ENCODE data around the gene C16orf90.
"Not testable (repeated sequence)": the region's sequence is repeated elsewhere in the genome, so short reads cannot be mapped to it uniquely, and the experiment has no call there.

C16orf90 gene

GRCh38 chr16:3534126-3534525 lies 38.8 kb upstream of the C16orf90 start:
- TF ChIP-seq, protein P1, sequence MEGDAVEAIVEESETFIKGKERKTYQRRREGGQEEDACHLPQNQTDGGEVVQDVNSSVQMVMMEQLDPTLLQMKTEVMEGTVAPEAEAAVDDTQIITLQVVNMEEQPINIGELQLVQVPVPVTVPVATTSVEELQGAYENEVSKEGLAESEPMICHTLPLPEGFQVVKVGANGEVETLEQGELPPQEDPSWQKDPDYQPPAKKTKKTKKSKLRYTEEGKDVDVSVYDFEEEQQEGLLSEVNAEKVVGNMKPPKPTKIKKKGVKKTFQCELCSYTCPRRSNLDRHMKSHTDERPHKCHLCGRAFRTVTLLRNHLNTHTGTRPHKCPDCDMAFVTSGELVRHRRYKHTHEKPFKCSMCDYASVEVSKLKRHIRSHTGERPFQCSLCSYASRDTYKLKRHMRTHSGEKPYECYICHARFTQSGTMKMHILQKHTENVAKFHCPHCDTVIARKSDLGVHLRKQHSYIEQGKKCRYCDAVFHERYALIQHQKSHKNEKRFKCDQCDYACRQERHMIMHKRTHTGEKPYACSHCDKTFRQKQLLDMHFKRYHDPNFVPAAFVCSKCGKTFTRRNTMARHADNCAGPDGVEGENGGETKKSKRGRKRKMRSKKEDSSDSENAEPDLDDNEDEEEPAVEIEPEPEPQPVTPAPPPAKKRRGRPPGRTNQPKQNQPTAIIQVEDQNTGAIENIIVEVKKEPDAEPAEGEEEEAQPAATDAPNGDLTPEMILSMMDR (IDR thresholded peaks at IDR 0.05): no peak
- Histone ChIP-seq H3K4me3 (no peak overlapping the region), H3K27ac (no peak overlapping the region)
- no peak for DNase-seq (ENCODE audit: low spot score)

GRCh38 chr16:3532741-3533140 lies 37.5 kb upstream of the C16orf90 start:
- no peak overlapping the region for H3K27ac ChIP-seq
- DNase-seq (ENCODE audit: low spot score): no peak
- TF ChIP-seq, protein P1 (IDR thresholded peaks at IDR 0.05): no peak
- no peak overlapping the region for H3K4me3 ChIP-seq

DNA sequence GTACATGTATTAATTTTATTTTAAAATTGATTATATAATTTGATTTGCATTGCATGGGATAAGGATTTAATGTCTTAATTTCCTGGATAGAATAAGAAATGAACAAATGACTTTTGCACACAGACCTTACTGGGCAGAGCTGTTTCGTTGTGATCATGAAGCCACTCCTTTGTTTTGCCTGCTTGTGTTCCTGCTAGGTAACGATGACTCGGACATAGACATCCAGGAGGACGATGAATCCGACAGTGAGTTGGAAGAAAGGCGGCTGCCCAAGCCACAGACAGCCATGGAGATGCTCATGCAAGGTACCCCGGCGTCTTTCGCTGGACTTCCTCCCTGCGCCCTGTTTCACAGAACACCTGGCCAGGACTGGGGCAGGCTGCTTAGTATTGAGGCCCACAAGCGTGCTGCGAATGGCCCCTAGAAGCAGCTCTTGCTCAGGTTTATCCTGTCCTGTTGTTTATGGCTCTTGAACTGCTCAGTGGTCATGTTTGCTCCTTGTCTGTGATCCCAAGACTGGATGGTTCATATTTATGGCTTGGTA lies 35.2 kb upstream of the C16orf90 start:
- no peak for DNase-seq (ENCODE audit: low spot score)
- Histone ChIP-seq H3K27ac (no peak overlapping the region), H3K4me3 (no peak overlapping the region)
- TF ChIP-seq, protein P1 (IDR thresholded peaks at IDR 0.05): no peak

- TF ChIP-seq, protein P1 (IDR thresholded peaks at IDR 0.05): no peak
- no peak overlapping the region for H3K27ac ChIP-seq
- no peak for DNase-seq (ENCODE audit: low spot score)
- no peak overlapping the region for H3K4me3 ChIP-seq
These were observed 33.9 kb upstream of the C16orf90 start for GRCh38 chr16:3529175-3529574.

- TF ChIP-seq, protein P1 (IDR thresholded peaks at IDR 0.05): no peak
- DNase-seq (ENCODE audit: low spot score): no peak
- H3K4me3 ChIP-seq: no peak overlapping the region
- H3K27ac ChIP-seq: no peak overlapping the region
These were observed 33.1 kb upstream of the C16orf90 start for GRCh38 chr16:3528406-3528805.

- not testable (repeated sequence) for H3K27ac ChIP-seq; H3K4me3 ChIP-seq; DNase-seq (ENCODE audit: low spot score)
- TF ChIP-seq, protein P1 (IDR thresholded peaks at IDR 0.05): peak; percentile 56
These were observed 32.0 kb upstream of the C16orf90 start for GRCh38 chr16:3527216-3527829.

GRCh38 chr16:3525951-3526350 lies 30.7 kb upstream of the C16orf90 start:
- H3K27ac ChIP-seq: no peak overlapping the region
- no peak overlapping the region for H3K4me3 ChIP-seq
- TF ChIP-seq, protein P1 (IDR thresholded peaks at IDR 0.05): no peak
- no peak for DNase-seq (ENCODE audit: low spot score)
